HG03196 (cell line): Measurements from ENCODE around the gene C10orf90.

Source experiments
- ATAC-seq: cut with Tn5 transposase; IDR thresholded peaks from one replicate; pipeline ENCODE4 v1.9.1; 2021; ENCODE audit not compliant: unreplicated experiment

The C10orf90 gene

GRCh38 chr10:126675656-126676438 lies 5.4 kb upstream of the C10orf90 start:
- no peak for ATAC-seq

GRCh38 chr10:126674741-126675515 lies 4.4 kb upstream of the C10orf90 start:
- ATAC-seq: no peak

- ATAC-seq: no peak
These were observed 3.1 kb upstream of the C10orf90 start for GRCh38 chr10:126673565-126673964.

GRCh38 chr10:126671402-126671975 lies 996 bp upstream of the C10orf90 start:
- ATAC-seq: no peak

GRCh38 chr10:126670895-126671261 lies 385 bp upstream of the C10orf90 start:
- ATAC-seq: no peak

- no peak for ATAC-seq
These were observed 1.3 kb downstream of the C10orf90 start for GRCh38 chr10:126669168-126669567.

GRCh38 chr10:126668505-126668904 lies 2.0 kb downstream of the C10orf90 start:
- ATAC-seq: no peak

- no peak for ATAC-seq
These were observed 2.9 kb downstream of the C10orf90 start for GRCh38 chr10:126667568-126667967.

- ATAC-seq: no peak
These were observed 5.3 kb downstream of the C10orf90 start for GRCh38 chr10:126665207-126665606.

GRCh38 chr10:126663880-126664279 lies 6.6 kb downstream of the C10orf90 start:
- ATAC-seq: no peak

GRCh38 chr10:126663328-126663727 lies 7.2 kb downstream of the C10orf90 start:
- ATAC-seq: no peak

GRCh38 chr10:126661841-126662515 lies 8.5 kb downstream of the C10orf90 start:
- no peak for ATAC-seq

- ATAC-seq: no peak
These were observed 9.1 kb downstream of the C10orf90 start for GRCh38 chr10:126661356-126661755.

GRCh38 chr10:126659750-126660149 lies 10.7 kb downstream of the C10orf90 start:
- no peak for ATAC-seq

- no peak for ATAC-seq
These were observed 11.6 kb downstream of the C10orf90 start for GRCh38 chr10:126658928-126659327.

- no peak for ATAC-seq
These were observed 15.9 kb downstream of the C10orf90 start for GRCh38 chr10:126654579-126654978.

GRCh38 chr10:126651467-126651866 lies 19.0 kb downstream of the C10orf90 start:
- no peak for ATAC-seq

GRCh38 chr10:126650161-126650560 lies 20.3 kb downstream of the C10orf90 start:
- ATAC-seq: no peak

GRCh38 chr10:126647116-126647515 lies 23.4 kb downstream of the C10orf90 start:
- no peak for ATAC-seq

GRCh38 chr10:126646110-126646509 lies 24.4 kb downstream of the C10orf90 start:
- ATAC-seq: no peak

GRCh38 chr10:126640401-126640800 lies 30.1 kb downstream of the C10orf90 start:
- ATAC-seq: no peak
